ENCODE data around the gene CLPTM1L.

CLPTM1L gene

DNA sequence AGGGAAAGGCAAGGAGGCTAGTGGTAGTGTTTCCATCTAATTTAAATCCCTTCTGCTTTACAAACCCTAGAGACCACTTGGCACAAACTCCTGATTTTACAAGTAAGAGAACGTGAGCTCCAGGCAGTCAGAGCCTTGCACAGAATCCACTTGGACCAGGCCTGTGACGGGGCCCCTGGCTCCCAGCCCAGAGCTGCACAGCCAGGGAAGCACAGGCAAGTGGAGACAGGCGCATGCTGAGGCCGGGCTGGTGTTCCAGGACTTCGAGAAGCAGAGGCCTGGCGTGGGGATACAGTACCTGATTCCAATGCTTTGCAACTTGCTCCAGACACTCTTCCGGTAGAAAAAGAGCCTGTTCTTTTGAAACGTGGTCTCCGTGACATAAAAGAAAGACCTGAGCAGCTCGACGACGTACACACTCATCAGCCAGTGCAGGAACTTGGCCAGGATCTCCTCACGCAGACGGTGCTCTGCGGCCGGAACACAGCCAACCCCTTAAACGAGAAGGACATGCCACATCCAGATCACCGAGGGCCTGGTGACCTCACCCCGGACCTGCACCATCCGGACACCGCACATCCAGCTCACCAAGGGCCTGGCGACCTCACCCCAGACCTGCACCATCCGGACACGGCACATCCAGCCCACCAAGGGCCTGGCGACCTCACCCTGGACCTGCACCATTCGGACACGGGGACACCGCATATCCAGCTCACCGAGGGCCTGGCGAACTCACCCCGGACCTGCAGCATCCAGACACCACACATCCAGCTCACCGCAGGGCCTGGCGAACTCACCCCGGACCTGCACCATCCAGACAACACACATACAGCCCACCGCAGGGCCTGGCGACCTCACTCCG, 62.5 kb downstream of the CLPTM1L start:
- TF ChIP-seq, protein P1, sequence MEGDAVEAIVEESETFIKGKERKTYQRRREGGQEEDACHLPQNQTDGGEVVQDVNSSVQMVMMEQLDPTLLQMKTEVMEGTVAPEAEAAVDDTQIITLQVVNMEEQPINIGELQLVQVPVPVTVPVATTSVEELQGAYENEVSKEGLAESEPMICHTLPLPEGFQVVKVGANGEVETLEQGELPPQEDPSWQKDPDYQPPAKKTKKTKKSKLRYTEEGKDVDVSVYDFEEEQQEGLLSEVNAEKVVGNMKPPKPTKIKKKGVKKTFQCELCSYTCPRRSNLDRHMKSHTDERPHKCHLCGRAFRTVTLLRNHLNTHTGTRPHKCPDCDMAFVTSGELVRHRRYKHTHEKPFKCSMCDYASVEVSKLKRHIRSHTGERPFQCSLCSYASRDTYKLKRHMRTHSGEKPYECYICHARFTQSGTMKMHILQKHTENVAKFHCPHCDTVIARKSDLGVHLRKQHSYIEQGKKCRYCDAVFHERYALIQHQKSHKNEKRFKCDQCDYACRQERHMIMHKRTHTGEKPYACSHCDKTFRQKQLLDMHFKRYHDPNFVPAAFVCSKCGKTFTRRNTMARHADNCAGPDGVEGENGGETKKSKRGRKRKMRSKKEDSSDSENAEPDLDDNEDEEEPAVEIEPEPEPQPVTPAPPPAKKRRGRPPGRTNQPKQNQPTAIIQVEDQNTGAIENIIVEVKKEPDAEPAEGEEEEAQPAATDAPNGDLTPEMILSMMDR (IDR thresholded peaks at IDR 0.05) = no peak
- Histone ChIP-seq H2AFZ (no peak overlapping the region), H3K4me2 (ENCODE audit: low read length) (no peak overlapping the region), H3K79me2 (no peaks in the 10 kb centered on the region), H3K4me1 (no peaks in the 10 kb centered on the region), H3K27ac (no peak overlapping the region), H3K36me3 (ENCODE audit: control insufficient read depth, insufficient read depth, low read length) (no peaks in the 10 kb centered on the region), H3K4me3 (ENCODE audit: low read depth, low read length) (no peak overlapping the region), H3K27me3 (ENCODE audit: control insufficient read depth, insufficient read depth, low read length) (no peaks in the 10 kb centered on the region), H3K9ac (no peak overlapping the region), H3K9me3 (ENCODE audit: control insufficient read depth, low read length) (no peaks in the 10 kb centered on the region)

DNA sequence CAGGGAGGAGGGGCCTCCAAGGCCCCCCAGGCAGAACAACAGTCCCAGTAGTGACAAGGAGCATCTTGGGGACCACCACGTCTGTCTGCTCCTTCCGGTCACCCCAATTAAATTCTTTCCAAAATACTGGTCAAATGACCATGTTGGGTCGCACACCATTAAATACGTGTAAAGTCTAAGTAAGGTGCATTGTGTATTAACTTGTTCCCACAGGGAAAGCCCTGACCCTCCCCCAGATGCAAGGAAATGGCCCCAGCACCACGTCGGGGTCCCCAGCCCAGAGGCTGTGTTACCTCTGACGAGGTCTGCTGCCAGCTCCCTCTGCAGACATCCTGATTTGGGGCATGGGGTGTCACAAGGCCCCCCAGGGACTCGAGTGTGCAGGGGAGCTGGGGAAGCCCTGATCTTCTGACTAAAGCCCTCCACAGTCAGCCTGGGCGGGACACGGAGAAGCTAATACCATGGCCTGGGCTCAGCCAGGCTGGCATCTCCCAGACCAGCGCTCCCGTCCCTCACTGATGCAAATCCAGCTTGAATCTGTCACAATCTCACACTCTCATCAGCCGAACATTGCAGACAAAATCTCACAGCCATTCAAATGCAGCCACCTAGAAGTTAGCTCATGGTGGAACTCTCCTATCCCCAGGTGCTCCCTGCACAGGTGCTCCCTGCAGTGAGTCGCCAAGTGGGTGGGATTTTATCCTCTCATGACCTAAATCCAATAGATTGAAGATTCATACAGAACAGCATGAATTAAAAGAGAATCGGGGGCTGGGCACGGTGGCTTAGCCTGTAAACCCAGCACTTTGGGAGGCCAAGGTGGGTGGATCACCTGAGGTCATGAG, 63.6 kb downstream of the CLPTM1L start:
- TF ChIP-seq, protein P1 (IDR thresholded peaks at IDR 0.05) = no peak
- no peaks in the 10 kb centered on the region for H3K27me3 ChIP-seq (ENCODE audit: control insufficient read depth, insufficient read depth, low read length)
- H3K4me1 ChIP-seq = no peaks in the 10 kb centered on the region
- no peaks in the 10 kb centered on the region for H3K9me3 ChIP-seq (ENCODE audit: control insufficient read depth, low read length)
- no peak overlapping the region for H3K9ac ChIP-seq
- no peak overlapping the region for H3K27ac ChIP-seq
- H3K4me2 ChIP-seq (ENCODE audit: low read length) = no peak overlapping the region
- no peak overlapping the region for H3K4me3 ChIP-seq (ENCODE audit: low read depth, low read length)
- no peaks in the 10 kb centered on the region for H3K79me2 ChIP-seq
- H3K36me3 ChIP-seq (ENCODE audit: control insufficient read depth, insufficient read depth, low read length) = no peaks in the 10 kb centered on the region
- no peak overlapping the region for H2AFZ ChIP-seq

DNA sequence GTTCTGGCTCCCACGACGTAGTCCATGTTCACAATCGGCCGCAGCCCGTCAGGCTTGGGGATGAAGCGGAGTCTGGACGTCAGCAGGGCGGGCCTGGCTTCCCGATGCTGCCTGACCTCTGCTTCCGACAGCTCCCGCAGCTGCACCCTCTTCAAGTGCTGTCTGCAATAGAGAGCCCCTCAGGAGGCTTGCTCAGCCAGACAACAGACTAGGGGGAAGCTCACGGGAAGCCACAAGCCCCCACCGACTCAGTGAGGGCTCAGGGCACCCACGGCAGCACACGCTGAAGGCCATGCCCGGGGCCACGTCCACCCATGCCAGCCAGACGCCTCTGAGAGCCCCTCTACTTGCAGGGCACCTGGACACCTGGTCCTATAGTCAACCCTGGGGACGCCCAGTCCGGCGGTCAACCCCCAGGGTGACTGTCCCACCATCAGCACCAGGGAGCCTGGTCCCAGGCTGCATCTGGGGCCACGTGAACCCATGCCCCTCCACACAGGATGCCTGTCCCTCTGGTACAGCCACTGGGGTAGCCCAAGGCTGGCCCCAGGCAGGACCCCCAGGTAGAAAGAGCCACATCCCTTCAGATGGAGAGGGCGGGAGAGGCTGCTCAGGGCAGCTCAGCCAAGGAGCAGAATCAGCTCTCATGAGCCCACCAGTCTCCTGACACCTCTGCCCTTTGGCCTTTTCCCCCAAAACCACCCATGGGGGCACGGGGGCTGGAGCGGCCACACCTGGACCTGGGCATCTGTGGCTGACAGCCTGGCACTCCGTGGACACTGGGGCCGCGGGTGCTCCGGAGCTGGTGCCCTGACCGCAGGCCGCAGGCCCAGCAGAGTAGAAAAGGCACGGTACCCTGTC, 64.5 kb downstream of the CLPTM1L start:
- Histone ChIP-seq H3K4me1 (no peaks in the 10 kb centered on the region), H3K9me3 (ENCODE audit: control insufficient read depth, low read length) (no peaks in the 10 kb centered on the region), H2AFZ (no peak overlapping the region), H3K9ac (no peak overlapping the region), H3K36me3 (ENCODE audit: control insufficient read depth, insufficient read depth, low read length) (no peaks in the 10 kb centered on the region), H3K4me3 (ENCODE audit: low read depth, low read length) (no peak overlapping the region), H3K27ac (no peak overlapping the region), H3K4me2 (ENCODE audit: low read length) (no peak overlapping the region), H3K79me2 (no peaks in the 10 kb centered on the region), H3K27me3 (ENCODE audit: control insufficient read depth, insufficient read depth, low read length) (no peaks in the 10 kb centered on the region)
- TF ChIP-seq, protein P1 (IDR thresholded peaks at IDR 0.05) = no peak

DNA sequence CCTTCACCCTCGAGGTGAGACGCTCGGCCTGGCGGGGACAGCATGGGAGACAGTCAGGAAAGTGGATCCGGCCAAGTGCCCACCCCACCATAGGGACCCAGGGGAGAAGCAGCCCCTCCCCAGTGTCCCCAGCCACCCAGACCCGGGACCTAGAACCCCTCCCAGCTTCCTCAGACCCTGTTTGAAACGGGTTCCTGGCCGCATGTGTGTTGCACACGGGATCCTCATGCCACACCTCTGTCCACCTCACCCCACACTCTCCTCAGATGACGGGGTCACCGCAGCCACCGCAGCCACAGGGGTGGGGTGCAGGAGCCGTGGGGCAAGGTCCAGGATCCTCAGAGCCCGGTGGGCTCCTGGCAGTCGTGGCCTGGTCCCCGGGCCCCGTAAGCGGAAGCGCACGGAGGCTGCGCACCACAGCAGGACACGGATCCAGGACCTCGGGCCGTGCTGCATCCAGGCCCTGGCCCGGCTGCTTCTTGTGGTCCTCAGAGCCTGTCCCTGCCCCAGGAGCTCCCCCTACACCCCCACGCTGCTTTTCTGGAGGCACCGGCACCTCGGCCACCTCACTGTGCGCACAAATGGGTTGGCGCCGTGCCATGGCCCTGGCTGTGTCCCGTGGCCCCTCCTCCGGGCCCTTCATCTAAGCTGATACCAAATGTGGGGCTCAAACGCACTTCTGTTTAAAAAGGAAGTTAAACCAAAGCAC, 65.3 kb downstream of the CLPTM1L start:
- no peak overlapping the region for H2AFZ ChIP-seq
- H3K79me2 ChIP-seq = no peaks in the 10 kb centered on the region
- H3K36me3 ChIP-seq (ENCODE audit: control insufficient read depth, insufficient read depth, low read length) = no peaks in the 10 kb centered on the region
- no peak overlapping the region for H3K4me3 ChIP-seq (ENCODE audit: low read depth, low read length)
- TF ChIP-seq, protein P1 (IDR thresholded peaks at IDR 0.05) = no peak
- H3K9ac ChIP-seq = no peak overlapping the region
- H3K27ac ChIP-seq = no peak overlapping the region
- H3K9me3 ChIP-seq (ENCODE audit: control insufficient read depth, low read length) = no peaks in the 10 kb centered on the region
- H3K4me2 ChIP-seq (ENCODE audit: low read length) = no peak overlapping the region
- no peaks in the 10 kb centered on the region for H3K27me3 ChIP-seq (ENCODE audit: control insufficient read depth, insufficient read depth, low read length)
- no peaks in the 10 kb centered on the region for H3K4me1 ChIP-seq

Data from parathyroid adenoma (tissue), 2 donors.